ENCODE data around the gene TRAF7. TPM values are rescaled to one million over a fixed set of nuclear protein-coding genes. Genes with fewer than 3 reads are reported as not detected.
"Not testable (repeated sequence)": the region's sequence is repeated elsewhere in the genome, so short reads cannot be mapped to it uniquely, and the experiment has no call there.

The TRAF7 gene
- polyA plus RNA-seq, 5 donors, result 41.0 to 62.8 (median 45.7) TPM

DNA sequence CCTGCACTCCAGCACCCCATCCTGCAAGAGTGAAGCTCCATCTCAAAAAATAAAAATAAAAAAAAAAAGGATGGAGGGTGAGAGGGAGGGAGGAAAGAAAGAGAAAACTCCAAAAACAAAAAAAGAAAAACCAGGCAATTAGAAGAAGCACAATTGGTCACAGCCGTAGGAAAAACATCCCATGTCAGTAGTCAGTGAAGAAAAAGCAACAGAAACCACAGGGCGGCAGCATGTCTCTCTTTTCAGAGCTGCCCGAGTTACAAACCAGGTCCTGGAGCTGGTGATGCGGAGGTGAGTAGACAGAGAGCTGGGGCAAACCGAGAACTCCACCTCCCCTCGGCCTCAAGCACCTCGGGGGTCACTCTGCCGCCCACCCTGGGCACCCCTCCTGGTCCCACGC is 34.3 kb upstream of the TRAF7 start:
- DNase-seq, result not testable (repeated sequence)

GRCh38 chr16:2121853-2122252 is 33.7 kb upstream of the TRAF7 start:
- DNase-seq, result no peak

DNA sequence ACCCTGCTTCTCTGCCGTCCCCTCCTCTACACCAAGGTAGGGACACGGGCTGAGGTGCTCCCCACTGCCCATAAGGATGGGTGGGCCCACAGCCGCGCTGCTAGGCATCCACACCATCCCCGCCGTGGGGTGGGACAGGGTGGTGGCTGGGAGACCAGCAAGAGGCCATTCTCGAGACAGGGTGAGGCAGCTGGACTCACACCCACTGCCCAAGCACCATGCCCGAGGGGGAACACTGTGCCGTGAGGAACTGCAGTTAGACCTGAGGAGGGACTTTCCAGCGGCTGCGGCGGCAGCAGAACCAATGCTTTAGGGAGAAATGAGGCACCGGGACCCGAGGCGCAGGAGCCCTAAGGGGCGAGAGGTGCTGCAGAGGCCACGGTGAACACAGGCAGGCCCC is 33.2 kb upstream of the TRAF7 start:
- no peak for DNase-seq

DNA sequence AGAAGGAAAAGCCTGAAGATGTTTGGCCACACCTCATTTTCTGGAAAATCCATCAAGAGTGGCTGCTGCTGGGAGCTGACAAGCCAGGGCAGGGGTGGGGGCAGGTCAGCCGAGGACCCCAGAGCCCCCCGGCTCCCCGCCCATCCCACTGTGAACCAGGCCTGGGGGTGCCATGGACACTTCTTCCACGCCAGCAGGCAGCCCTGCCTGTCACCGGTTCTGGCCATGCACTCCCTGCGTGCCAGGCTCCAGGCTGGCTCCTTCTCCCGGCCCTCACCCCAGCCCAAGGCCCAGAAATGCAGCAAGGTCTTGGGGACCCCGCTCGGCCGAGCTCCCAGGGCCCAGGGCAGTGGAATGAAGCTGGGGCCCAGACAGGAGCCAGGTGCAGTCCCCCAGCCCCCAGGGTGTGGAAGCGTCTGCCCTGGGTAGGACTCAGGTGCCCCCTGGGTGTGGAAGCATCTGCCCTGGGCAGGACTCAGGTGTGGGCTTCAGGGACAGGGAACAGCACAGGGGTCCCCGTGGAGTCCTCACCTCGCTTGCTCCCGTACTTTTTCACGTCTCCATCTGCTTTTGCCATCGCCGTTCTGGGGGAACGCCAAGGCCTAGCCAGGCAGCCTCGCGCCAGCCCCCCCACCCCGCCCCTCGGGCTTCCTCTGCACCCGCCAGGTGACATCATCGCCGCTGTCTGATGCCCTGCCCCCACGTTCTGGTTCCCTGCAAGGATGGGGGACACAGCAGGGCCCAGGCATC is 32.5 kb upstream of the TRAF7 start:
- not testable (repeated sequence) for DNase-seq

- DNase-seq, result not testable (repeated sequence)
Observed at GRCh38 chr16:2123706-2124376, 31.7 kb upstream of the TRAF7 start.

- not testable (repeated sequence) for DNase-seq
Observed at GRCh38 chr16:2124377-2124693, 31.2 kb upstream of the TRAF7 start.

- DNase-seq, result peak; percentile 82 to 83
Observed at GRCh38 chr16:2124694-2125444, 30.7 kb upstream of the TRAF7 start.

DNA sequence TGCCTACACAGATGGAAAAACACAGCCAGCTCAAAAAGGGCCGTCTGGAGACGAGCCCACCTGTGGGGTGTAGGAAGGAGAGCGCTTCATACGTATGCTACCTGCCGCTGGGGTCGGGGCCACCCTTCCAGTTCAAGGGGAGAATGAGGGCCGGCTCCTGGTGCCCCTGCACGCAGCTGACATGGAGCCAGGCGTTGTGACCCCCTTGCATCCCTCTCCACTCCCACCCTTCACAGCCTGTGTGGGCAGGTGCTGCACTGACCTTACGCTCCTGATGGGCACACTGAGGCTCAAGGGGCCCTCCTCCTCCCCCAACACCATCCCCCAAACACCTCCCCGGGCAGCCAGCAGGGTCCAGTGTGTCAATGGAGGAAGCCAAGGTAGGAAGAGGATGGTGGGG is 30.0 kb upstream of the TRAF7 start:
- DNase-seq, result not testable (repeated sequence)

DNA sequence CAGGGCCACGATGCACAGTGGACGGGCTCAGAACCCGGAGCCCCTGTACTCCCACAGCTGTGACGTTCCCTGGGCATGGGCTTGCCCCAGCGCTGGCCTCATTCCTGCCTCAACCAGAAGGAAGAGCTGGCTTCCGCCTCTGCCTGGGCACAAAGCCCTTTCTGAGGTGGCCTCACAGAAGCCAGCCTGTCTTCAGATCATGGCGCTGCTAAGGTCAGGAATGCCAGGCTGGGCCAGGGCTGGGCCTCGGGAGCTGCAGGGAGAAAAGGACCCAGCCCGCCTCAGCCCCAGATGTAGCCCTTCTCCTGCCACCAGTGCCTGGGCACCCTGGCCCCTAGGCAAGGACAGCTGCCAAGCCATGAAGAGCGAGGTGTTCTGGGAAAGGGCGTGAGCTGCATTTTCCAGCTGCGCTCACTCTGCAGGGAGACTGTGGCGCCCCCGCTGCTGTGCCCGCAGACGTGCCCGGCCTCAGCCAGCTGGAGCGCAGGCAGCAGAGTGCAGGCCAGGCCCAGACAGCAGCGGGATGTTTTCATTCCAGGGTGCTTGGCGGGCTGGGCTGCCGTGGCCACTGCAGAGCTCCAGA is 29.3 kb upstream of the TRAF7 start:
- DNase-seq, result not testable (repeated sequence)

- DNase-seq, result not testable (repeated sequence)
Observed at GRCh38 chr16:2126928-2127556, 28.5 kb upstream of the TRAF7 start.

GRCh38 chr16:2127630-2128280 is 27.8 kb upstream of the TRAF7 start:
- peak in 1 of 2 donors; percentile 42 for DNase-seq

DNA sequence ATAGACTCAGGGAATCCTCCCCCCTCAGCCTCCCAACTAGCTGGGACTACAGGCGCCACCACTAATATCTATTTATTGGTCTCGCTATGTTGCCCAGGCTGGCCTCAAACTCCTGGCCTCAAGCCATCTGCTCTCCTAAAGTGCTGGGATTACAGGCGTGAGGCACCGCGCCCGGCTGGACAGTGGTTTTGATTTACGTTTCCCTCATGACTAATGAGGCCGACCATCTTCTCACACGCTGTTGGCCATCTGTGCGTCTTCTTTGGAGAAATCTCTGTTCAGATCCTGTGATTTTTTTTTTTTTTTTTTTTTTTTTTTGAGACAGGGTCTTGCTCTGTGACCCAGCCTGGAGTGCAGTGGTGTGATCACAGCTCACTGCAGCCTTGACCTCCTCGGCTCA is 26.3 kb upstream of the TRAF7 start:
- DNase-seq, result not testable (repeated sequence)

DNA sequence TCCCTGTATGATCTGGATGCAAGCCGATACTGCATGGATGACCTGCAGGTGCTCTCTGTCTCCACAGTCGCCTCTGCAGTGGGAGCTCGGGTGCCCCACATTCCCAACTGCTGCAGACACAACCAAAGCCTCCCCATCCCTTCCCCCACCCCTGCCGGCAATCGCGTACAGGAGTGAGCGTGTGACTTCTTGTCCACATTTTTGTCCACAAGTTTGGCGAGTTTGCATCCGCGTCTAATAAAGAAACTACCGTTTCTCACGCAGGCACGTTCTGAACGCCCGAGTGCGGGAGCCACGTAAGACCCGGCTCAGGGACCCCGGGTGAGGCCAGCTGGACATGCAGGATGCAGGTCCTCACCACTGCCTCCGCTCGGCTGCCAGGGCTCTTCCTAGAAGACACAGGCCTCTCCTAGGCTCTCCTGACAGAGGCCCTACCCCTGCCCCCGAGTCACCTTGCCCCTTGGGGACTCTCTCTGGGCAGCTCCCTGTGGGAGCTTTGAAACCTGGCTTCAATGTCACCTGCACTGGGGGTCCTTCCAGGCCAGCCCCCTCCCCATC is 25.6 kb upstream of the TRAF7 start:
- not testable (repeated sequence) for DNase-seq

DNA sequence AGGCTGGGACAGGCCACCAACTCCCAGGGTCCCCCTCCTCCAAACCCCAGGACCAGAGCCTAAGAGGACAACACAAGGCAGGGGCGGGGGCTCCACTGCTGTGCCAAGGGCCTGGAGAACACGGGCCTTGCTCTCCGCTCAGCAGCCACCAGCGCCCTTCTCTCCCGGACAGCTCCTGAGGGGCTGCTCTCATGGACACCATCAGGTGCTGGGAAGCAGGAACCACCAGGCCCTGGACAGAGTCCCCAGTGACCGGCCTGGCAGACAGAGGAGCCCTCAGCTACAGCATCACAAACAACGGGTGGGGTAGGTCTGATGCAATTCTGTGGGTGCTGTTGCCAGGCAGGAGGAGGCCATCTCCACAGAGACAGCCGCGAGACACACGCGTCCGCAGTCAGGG is 21.8 kb upstream of the TRAF7 start:
- DNase-seq, result not testable (repeated sequence)

GRCh38 chr16:2135071-2135470 is 20.5 kb upstream of the TRAF7 start:
- DNase-seq, result not testable (repeated sequence)

GRCh38 chr16:2135770-2136490 is 19.7 kb upstream of the TRAF7 start, which contains the start of gene PKD1:
Gene PKD1, minus strand, starts transcription at chr16:2135898. Its CDS starts 209 bp downstream, at chr16:2135689.
- peak; percentile 97 to 98 for DNase-seq

GRCh38 chr16:2142942-2143877 is 12.4 kb upstream of the TRAF7 start:
- no peak for DNase-seq

GRCh38 chr16:2143878-2144485 is 11.6 kb upstream of the TRAF7 start:
- no peak for DNase-seq
